HepG2 (cell line): ENCODE measurements around the gene HSD11B2. TPM values are rescaled to one million over a fixed set of nuclear protein-coding genes. Genes with fewer than 3 reads are reported as not detected.

Experiments used
- ATF7 ChIP-seq, 2 experiments: fragments of 450-650 bp in 1 of 2; sonication (generic) in 1 of 2; formaldehyde crosslinking in 1 of 2; IDR thresholded peaks; 2 replicates each; pipeline versions ENCODE4 v1.4.0 to v1.6.1; 2016 to 2020; ENCODE audit warnings: antibody characterized with exemption in 1 of 2, mild to moderate bottlenecking in 1 of 2, missing genetic modification reagents in 1 of 2
- ATRX ChIP-seq: sonication (generic); formaldehyde crosslinking; IDR thresholded peaks from 2 replicates; pipeline ENCODE4 v1.4.0; 2020; ENCODE audit warnings: missing genetic modification reagents, borderline replicate concordance
- ERF ChIP-seq: IDR thresholded peaks from 2 replicates; pipeline ENCODE4 v1.6.1; 2018; ENCODE audit warnings: missing biosample characterization, missing genetic modification reagents
- FOXA3 ChIP-seq: IDR thresholded peaks from 2 replicates; pipeline ENCODE4 v1.6.1; 2016; ENCODE audit warnings: missing genetic modification reagents, missing compliant biosample characterization
- FOXC1 ChIP-seq: sonication (generic); formaldehyde crosslinking; IDR thresholded peaks from 2 replicates; pipeline ENCODE4 v1.8.0; 2022; ENCODE audit warnings: mild to moderate bottlenecking, missing genetic modification reagents, borderline replicate concordance
- GABPA ChIP-seq, 2 experiments: IDR thresholded peaks; 2 replicates each; pipeline ENCODE4 v1.6.1; 2011 to 2016; ENCODE audit warnings: low read depth in 2 of 2, low read length in 1 of 2, missing biosample characterization in 1 of 2, missing genetic modification characterization in 1 of 2
- NCOA1 ChIP-seq: sonication (generic); formaldehyde crosslinking; IDR thresholded peaks from 2 replicates; pipeline ENCODE4 v1.9.0; 2021; ENCODE audit warnings: missing genetic modification reagents
- NFYB ChIP-seq: sonication (generic); formaldehyde crosslinking; IDR thresholded peaks from 2 replicates; pipeline ENCODE4 v1.4.0; 2020; ENCODE audit warnings: missing genetic modification reagents
- PRPF4 ChIP-seq: fragments of 200-400 bp; formaldehyde crosslinking; IDR thresholded peaks from 2 replicates; pipeline ENCODE4 v1.6.1; 2016; ENCODE audit warnings: low read length, low read depth; ENCODE audit not compliant: poor library complexity, severe bottlenecking
- SETDB1 ChIP-seq: sonication (generic); formaldehyde crosslinking; IDR thresholded peaks from 2 replicates; pipeline ENCODE4 v1.5.1; 2020; ENCODE audit warnings: missing genetic modification reagents, mild to moderate bottlenecking, borderline replicate concordance
- SP140L ChIP-seq: sonication (generic); formaldehyde crosslinking; IDR thresholded peaks from 2 replicates; pipeline ENCODE4 v1.4.0; 2020; ENCODE audit warnings: missing genetic modification reagents, borderline replicate concordance
- ZNF234 ChIP-seq: sonication (generic); formaldehyde crosslinking; conservative IDR thresholded peaks from 2 replicates; pipeline ENCODE4 v1.5.1; 2020; ENCODE audit warnings: mild to moderate bottlenecking, missing genetic modification reagents
- ZNF34 ChIP-seq: sonication (generic); formaldehyde crosslinking; IDR thresholded peaks from 2 replicates; pipeline ENCODE4 v1.4.0; 2020; ENCODE audit warnings: mild to moderate bottlenecking, missing genetic modification reagents, borderline replicate concordance
- ZNF7 ChIP-seq: IDR thresholded peaks from 2 replicates; pipeline ENCODE4 v1.6.1; 2016; ENCODE audit warnings: missing biosample characterization, missing genetic modification reagents
- polyA plus RNA-seq, 8 experiments: library from polyadenylated mRNA; depleted of rRNA in 3 of 8; stranded (reverse) in 7 of 8; unstranded in 1 of 8; fragments of >200 nt; fragmentation: Illumina TruSeq in 4 of 8; extraction: Trizol in 4 of 8; gene quantifications; 2 replicates each; pipeline versions ENCODE4 v1.2.1 to v1.2.3, GENCODE V29; 2011 to 2016; ENCODE audit warnings: low read depth in 4 of 8, missing spikeins in 1 of 8, mixed read lengths in 1 of 8; ENCODE audit not compliant: insufficient read depth in 1 of 8
- total RNA-seq, 5 experiments: library from RNA; depleted of rRNA; stranded (reverse); fragments of >200 nt; fragmentation: Illumina TruSeq; extraction: Trizol; gene quantifications; 2 replicates each; pipeline ENCODE4 v1.2.3, GENCODE V29; 2016; ENCODE audit warnings: low read depth in 1 of 5
- TF ChIP-seq, protein P1 (sequence below): sonication (generic); formaldehyde crosslinking; IDR thresholded peaks from 2 replicates; pipeline ENCODE4 v1.5.0; 2020; ENCODE audit warnings: mild to moderate bottlenecking, missing genetic modification reagents, borderline replicate concordance
- TF ChIP-seq, protein P2 (sequence below): sonication (generic); formaldehyde crosslinking; IDR thresholded peaks from 2 replicates; pipeline ENCODE4 v1.8.0; 2022; ENCODE audit warnings: missing genetic modification reagents, mild to moderate bottlenecking, borderline replicate concordance
- TF ChIP-seq, protein P3 (sequence below): sonication (generic); formaldehyde crosslinking; IDR thresholded peaks from 2 replicates; pipeline ENCODE4 v1.5.0; 2020; ENCODE audit warnings: missing genetic modification reagents
- TF ChIP-seq, protein P4 (sequence below): sonication (generic); formaldehyde crosslinking; conservative IDR thresholded peaks from 2 replicates; pipeline ENCODE4 v1.8.0; 2022; ENCODE audit warnings: low read depth, missing genetic modification reagents

The HSD11B2 gene
- total and polyA plus RNA-seq, 2 of the 13 experiments (the other 11 are each of a cell fraction or from before 2014, with no cell fraction given): 8.9 to 13.6 TPM

DNA sequence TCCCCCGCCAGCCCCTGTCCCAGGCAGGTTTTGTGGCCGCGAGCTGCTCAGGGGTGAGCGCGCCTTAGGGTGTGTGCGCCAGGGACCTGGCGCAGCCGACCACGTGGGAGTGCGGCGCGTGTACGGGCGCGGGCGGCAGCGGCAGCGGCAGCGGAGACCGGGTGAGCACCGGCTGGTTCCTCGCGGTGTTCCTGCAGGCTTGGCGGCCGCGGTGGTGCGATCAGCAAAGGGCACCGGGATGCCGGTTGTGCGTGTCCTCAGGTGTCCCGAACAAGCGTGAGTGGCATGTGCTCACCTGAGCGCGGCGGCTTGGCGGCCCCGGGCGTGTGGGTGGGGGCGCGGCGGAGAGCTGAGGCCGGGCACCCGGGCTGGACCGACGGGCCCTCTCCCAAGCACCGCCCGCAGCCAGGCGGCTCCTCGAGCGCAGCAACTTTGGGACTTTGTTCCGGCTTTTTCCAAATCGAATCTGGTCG, 381 bp upstream of the HSD11B2 start (continued):
- TF ChIP-seq NFYB (CRISPR knock-in tag) (no peak), SP140L (CRISPR knock-in tag) (no peak), ZNF7 (CRISPR knock-in tag) (no peak), PRPF4 (no peak), FOXC1 (CRISPR knock-in tag) (peak; percentile 93), ZNF34 (CRISPR knock-in tag) (no peak), ATRX (CRISPR knock-in tag) (no peak), ERF (CRISPR knock-in tag) (peak; percentile 59; the same call in 1 of the 2 replicates), ATF7 (IDR thresholded peaks at IDR 0.05) (no peak), ATF7 (CRISPR knock-in tag; IDR thresholded peaks at IDR 0.05) (0 out of 2 replicates have a peak, but pooled peaks have one; percentile 52), FOXA3 (CRISPR knock-in tag) (0 out of 2 replicates have a peak, but pooled peaks have one; percentile 14), GABPA (IDR thresholded peaks at IDR 0.05; ENCODE audit: low read depth, low read length) (no peak), GABPA (CRISPR knock-in tag; IDR thresholded peaks at IDR 0.05; ENCODE audit: low read depth) (no peak), SETDB1 (CRISPR knock-in tag) (no peak), NCOA1 (CRISPR knock-in tag) (no peak), ZNF234 (0 out of 2 replicates have a peak, but pooled peaks have one; percentile 54)
- TF ChIP-seq, protein P1, sequence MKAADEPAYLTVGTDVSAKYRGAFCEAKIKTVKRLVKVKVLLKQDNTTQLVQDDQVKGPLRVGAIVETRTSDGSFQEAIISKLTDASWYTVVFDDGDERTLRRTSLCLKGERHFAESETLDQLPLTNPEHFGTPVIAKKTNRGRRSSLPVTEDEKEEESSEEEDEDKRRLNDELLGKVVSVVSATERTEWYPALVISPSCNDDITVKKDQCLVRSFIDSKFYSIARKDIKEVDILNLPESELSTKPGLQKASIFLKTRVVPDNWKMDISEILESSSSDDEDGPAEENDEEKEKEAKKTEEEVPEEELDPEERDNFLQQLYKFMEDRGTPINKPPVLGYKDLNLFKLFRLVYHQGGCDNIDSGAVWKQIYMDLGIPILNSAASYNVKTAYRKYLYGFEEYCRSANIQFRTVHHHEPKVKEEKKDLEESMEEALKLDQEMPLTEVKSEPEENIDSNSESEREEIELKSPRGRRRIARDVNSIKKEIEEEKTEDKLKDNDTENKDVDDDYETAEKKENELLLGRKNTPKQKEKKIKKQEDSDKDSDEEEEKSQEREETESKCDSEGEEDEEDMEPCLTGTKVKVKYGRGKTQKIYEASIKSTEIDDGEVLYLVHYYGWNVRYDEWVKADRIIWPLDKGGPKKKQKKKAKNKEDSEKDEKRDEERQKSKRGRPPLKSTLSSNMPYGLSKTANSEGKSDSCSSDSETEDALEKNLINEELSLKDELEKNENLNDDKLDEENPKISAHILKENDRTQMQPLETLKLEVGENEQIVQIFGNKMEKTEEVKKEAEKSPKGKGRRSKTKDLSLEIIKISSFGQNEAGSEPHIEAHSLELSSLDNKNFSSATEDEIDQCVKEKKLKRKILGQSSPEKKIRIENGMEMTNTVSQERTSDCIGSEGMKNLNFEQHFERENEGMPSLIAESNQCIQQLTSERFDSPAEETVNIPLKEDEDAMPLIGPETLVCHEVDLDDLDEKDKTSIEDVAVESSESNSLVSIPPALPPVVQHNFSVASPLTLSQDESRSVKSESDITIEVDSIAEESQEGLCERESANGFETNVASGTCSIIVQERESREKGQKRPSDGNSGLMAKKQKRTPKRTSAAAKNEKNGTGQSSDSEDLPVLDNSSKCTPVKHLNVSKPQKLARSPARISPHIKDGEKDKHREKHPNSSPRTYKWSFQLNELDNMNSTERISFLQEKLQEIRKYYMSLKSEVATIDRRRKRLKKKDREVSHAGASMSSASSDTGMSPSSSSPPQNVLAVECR (CRISPR knock-in tag): peak; percentile 73
- TF ChIP-seq, protein P2, sequence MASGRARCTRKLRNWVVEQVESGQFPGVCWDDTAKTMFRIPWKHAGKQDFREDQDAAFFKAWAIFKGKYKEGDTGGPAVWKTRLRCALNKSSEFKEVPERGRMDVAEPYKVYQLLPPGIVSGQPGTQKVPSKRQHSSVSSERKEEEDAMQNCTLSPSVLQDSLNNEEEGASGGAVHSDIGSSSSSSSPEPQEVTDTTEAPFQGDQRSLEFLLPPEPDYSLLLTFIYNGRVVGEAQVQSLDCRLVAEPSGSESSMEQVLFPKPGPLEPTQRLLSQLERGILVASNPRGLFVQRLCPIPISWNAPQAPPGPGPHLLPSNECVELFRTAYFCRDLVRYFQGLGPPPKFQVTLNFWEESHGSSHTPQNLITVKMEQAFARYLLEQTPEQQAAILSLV: peak; percentile 91
- TF ChIP-seq, protein P3, sequence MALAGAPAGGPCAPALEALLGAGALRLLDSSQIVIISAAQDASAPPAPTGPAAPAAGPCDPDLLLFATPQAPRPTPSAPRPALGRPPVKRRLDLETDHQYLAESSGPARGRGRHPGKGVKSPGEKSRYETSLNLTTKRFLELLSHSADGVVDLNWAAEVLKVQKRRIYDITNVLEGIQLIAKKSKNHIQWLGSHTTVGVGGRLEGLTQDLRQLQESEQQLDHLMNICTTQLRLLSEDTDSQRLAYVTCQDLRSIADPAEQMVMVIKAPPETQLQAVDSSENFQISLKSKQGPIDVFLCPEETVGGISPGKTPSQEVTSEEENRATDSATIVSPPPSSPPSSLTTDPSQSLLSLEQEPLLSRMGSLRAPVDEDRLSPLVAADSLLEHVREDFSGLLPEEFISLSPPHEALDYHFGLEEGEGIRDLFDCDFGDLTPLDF (CRISPR knock-in tag): 0 out of 2 replicates have a peak, but pooled peaks have one; percentile 42
- TF ChIP-seq, protein P4, sequence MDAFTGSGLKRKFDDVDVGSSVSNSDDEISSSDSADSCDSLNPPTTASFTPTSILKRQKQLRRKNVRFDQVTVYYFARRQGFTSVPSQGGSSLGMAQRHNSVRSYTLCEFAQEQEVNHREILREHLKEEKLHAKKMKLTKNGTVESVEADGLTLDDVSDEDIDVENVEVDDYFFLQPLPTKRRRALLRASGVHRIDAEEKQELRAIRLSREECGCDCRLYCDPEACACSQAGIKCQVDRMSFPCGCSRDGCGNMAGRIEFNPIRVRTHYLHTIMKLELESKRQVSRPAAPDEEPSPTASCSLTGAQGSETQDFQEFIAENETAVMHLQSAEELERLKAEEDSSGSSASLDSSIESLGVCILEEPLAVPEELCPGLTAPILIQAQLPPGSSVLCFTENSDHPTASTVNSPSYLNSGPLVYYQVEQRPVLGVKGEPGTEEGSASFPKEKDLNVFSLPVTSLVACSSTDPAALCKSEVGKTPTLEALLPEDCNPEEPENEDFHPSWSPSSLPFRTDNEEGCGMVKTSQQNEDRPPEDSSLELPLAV (CRISPR knock-in tag): no peak
